ENCODE results near the gene CCDC93.

CCDC93 gene

GRCh38 chr2:117984208-117984607 lies 29.7 kb downstream of the CCDC93 start:
- no peak for DNase-seq

- no peak for DNase-seq
These were observed 30.8 kb downstream of the CCDC93 start for GRCh38 chr2:117983040-117983439.

GRCh38 chr2:117982376-117983033 lies 31.4 kb downstream of the CCDC93 start:
- no peak for DNase-seq

GRCh38 chr2:117981810-117982209 lies 32.1 kb downstream of the CCDC93 start:
- DNase-seq, result no peak

- no peak for DNase-seq
These were observed 32.8 kb downstream of the CCDC93 start for GRCh38 chr2:117980783-117981676.

GRCh38 chr2:117979911-117980701 lies 33.8 kb downstream of the CCDC93 start:
- DNase-seq, result no peak

- DNase-seq, result no peak
These were observed 36.2 kb downstream of the CCDC93 start for GRCh38 chr2:117977696-117978095.

- DNase-seq, result no peak
These were observed 37.3 kb downstream of the CCDC93 start for GRCh38 chr2:117976581-117976980.

GRCh38 chr2:117973498-117974082 lies 40.3 kb downstream of the CCDC93 start:
- no peak for DNase-seq

GRCh38 chr2:117972476-117973123 lies 41.3 kb downstream of the CCDC93 start:
- DNase-seq, result no peak

- no peak for DNase-seq
These were observed 45.1 kb downstream of the CCDC93 start for GRCh38 chr2:117968722-117969121.

GRCh38 chr2:117967977-117968718 lies 45.7 kb downstream of the CCDC93 start:
- no peak for DNase-seq

- no peak for DNase-seq
These were observed 50.4 kb downstream of the CCDC93 start for GRCh38 chr2:117963446-117963845.

- DNase-seq, result no peak
These were observed 52.7 kb downstream of the CCDC93 start for GRCh38 chr2:117961201-117961600.

- DNase-seq, result no peak
These were observed 53.6 kb downstream of the CCDC93 start for GRCh38 chr2:117960231-117960630.

- DNase-seq, result no peak
These were observed 55.7 kb downstream of the CCDC93 start for GRCh38 chr2:117958186-117958585.

- no peak for DNase-seq
These were observed 56.3 kb downstream of the CCDC93 start for GRCh38 chr2:117957616-117958015.

GRCh38 chr2:117956036-117956796 lies 57.7 kb downstream of the CCDC93 start:
- no peak for DNase-seq

GRCh38 chr2:117953231-117953630 lies 60.6 kb downstream of the CCDC93 start:
- no peak for DNase-seq

GRCh38 chr2:117952701-117953100 lies 61.2 kb downstream of the CCDC93 start:
- no peak for DNase-seq

GRCh38 chr2:117952228-117952627 lies 61.6 kb downstream of the CCDC93 start:
- no peak for DNase-seq

Data from activated CD4-positive, alpha-beta T cell treated with anti-CD3 and anti-CD28 coated beads, Interleukin-2, amount 50 U/mL, for 1 hour (primary cell).